Cardiac muscle cell (in vitro differentiated cells and primary cell): ENCODE measurements around the gene PFAS. TPM values are rescaled to one million over a fixed set of nuclear protein-coding genes. Genes with fewer than 3 reads are reported as not detected.
A peak's percentile ranks its signal among the peaks of the same experiment; 100 is the strongest.

Experiments used
- DNase-seq, 2 donors: peaks; one replicate each; pipeline versions ENCODE4 v3.0.0 to v3.0.0-alpha.2; 2010 to 2017; ENCODE audit warnings: low read depth in 1 of 2, low spot score in 1 of 2
- H3K27ac ChIP-seq: fragments of 200-600 bp; sonication (generic); 2 replicates; pipeline ENCODE4 v1.5.1; 2016
- H3K27me3 ChIP-seq: fragments of 200-600 bp; sonication (generic); 2 replicates; pipeline ENCODE4 v1.6.0; 2016; ENCODE audit warnings: control low read depth
- H3K36me3 ChIP-seq: fragments of 200-600 bp; sonication (generic); 2 replicates; pipeline ENCODE4 v1.5.1; 2016; ENCODE audit warnings: control low read depth
- H3K4me1 ChIP-seq: fragments of 200-600 bp; sonication (generic); 2 replicates; pipeline ENCODE4 v1.8.1; 2017; ENCODE audit warnings: low read depth, mild to moderate bottlenecking, mixed run types
- H3K4me3 ChIP-seq: fragments of 200-600 bp; sonication (generic); 2 replicates; pipeline ENCODE4 v1.5.1; 2016; ENCODE audit warnings: mild to moderate bottlenecking
- H3K9me3 ChIP-seq: fragments of 200-600 bp; sonication (generic); 2 replicates; pipeline ENCODE4 v1.5.1; 2017; ENCODE audit warnings: low read depth, mild to moderate bottlenecking, control low read depth
- CTCF ChIP-seq: IDR thresholded peaks from 2 replicates; pipeline ENCODE4 v1.5.1; 2012; ENCODE audit warnings: low read depth, mild to moderate bottlenecking, low read length
- polyA plus RNA-seq: library from polyadenylated mRNA; unstranded; fragments of >200 nt; fragmentation: Nextera tagmentation; extraction: Ambion mirVana; gene quantifications from 2 replicates; pipeline ENCODE4 v1.2.1, GENCODE V29; 2016
- total RNA-seq: library from RNA; depleted of rRNA; stranded (reverse); fragments of >200 nt; gene quantifications from 2 replicates; pipeline ENCODE4 v1.2.3, GENCODE V29; 2016

The PFAS gene
- total and polyA plus RNA-seq, 2 experiments from 2014 or later: 48.2 to 62.5 TPM

GRCh38 chr17:8222380-8222629, 26.8 kb upstream of the PFAS start:
- no peaks in the 10 kb centered on the region for H3K9me3 ChIP-seq
- H3K4me3 ChIP-seq: peak overlapping the region; percentile 61
- no peak for DNase-seq
- H3K27me3 ChIP-seq: no peaks in the 10 kb centered on the region
- TF ChIP-seq CTCF: no peak
- no peaks in the 10 kb centered on the region for H3K36me3 ChIP-seq
- no peaks in the 10 kb centered on the region for H3K4me1 ChIP-seq
- peak overlapping the region; percentile 87 for H3K27ac ChIP-seq

GRCh38 chr17:8222630-8223355, 26.3 kb upstream of the PFAS start:
- TF ChIP-seq CTCF: no peak
- no peaks in the 10 kb centered on the region for H3K4me1 ChIP-seq
- H3K9me3 ChIP-seq: no peaks in the 10 kb centered on the region
- H3K27me3 ChIP-seq: no peaks in the 10 kb centered on the region
- peak overlapping the region; percentile 87 for H3K27ac ChIP-seq
- peaks cover 4% of the 10 kb centered on the region for H3K36me3 ChIP-seq
- DNase-seq: peak; percentile 90 to 98
- H3K4me3 ChIP-seq: peak overlapping the region; percentile 61

- Histone ChIP-seq H3K36me3 (peaks cover 9% of the 10 kb centered on the region), H3K9me3 (no peaks in the 10 kb centered on the region), H3K27me3 (no peaks in the 10 kb centered on the region), H3K4me3 (peak overlapping the region; percentile 61), H3K4me1 (no peaks in the 10 kb centered on the region), H3K27ac (peak overlapping the region; percentile 87)
- peak; percentile 24 for TF ChIP-seq CTCF
- DNase-seq: peak; percentile 53 to 76
Measured at GRCh38 chr17:8223356-8224126, 25.5 kb upstream of the PFAS start.

GRCh38 chr17:8224891-8225812, 23.9 kb upstream of the PFAS start:
- no peak for TF ChIP-seq CTCF
- Histone ChIP-seq H3K9me3 (no peaks in the 10 kb centered on the region), H3K4me3 (no peak overlapping the region), H3K27me3 (no peaks in the 10 kb centered on the region), H3K36me3 (peaks cover 24% of the 10 kb centered on the region), H3K27ac (no peak overlapping the region), H3K4me1 (no peaks in the 10 kb centered on the region)
- no peak for DNase-seq

- TF ChIP-seq CTCF: no peak
- H3K4me1 ChIP-seq: no peaks in the 10 kb centered on the region
- H3K27ac ChIP-seq: peak overlapping the region; percentile 55
- H3K4me3 ChIP-seq: peak overlapping the region; percentile 21
- H3K27me3 ChIP-seq: no peaks in the 10 kb centered on the region
- peaks cover 26% of the 10 kb centered on the region for H3K36me3 ChIP-seq
- no peaks in the 10 kb centered on the region for H3K9me3 ChIP-seq
- peak; percentile 36 to 81 for DNase-seq
Measured at GRCh38 chr17:8225813-8226535, 23.1 kb upstream of the PFAS start.
